ENCODE results near the gene ERN2.
"Not testable (repeated sequence)": the region's sequence is repeated elsewhere in the genome, so short reads cannot be mapped to it uniquely, and the experiment has no call there.

ERN2 gene

DNA sequence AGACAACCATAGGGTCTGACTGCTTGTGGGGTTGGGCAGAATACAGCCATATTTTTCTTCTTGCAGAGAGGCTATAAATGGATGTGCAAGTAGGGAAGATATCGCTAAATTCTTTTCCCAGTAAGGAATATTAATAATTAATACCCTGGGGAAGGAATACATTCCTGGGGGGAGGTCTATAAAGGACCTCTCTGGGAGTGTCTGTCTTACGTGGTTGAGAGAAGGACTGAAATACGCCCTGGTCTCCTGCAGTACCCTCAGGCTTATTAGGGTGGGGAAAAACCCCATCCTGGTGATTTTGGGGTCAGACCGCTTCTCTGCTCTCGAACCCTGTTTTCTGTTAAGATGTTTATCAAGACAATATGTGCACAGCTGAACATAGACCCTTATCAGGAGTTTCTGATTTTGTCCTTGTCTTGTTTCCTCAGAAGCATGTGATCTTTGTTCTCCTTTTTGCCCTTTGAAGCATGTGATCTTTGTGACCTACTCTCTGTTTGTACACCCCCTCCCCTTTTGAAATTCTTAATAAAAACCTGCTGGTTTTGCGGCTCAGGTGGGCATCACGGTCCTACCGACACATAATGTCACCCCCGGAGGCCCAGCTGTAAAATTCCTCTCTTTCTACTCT is 9.7 kb upstream of the ERN2 start:
- not testable (repeated sequence) for DNase-seq (ENCODE audit: low spot score)

DNA sequence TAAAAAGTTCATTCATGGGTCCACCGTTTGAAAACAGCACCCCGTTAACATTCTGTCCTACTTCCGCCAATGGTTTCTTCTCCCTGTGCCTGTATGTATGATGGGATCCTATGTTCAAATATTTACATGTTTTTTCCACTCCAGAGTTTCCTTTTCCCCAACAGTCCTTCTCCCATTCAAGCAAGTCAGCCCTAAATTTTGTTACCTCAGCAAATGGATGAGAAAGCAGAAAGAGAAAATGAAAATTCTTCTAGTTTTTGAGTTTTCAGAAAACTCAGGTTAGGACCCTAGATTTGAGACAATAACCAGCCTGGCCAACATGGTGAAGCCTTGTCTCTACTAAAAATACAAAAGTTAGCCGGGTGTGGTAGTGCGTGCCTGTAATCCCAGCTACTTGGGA is 3.5 kb upstream of the ERN2 start:
- DNase-seq (ENCODE audit: low spot score), result no peak

DNA sequence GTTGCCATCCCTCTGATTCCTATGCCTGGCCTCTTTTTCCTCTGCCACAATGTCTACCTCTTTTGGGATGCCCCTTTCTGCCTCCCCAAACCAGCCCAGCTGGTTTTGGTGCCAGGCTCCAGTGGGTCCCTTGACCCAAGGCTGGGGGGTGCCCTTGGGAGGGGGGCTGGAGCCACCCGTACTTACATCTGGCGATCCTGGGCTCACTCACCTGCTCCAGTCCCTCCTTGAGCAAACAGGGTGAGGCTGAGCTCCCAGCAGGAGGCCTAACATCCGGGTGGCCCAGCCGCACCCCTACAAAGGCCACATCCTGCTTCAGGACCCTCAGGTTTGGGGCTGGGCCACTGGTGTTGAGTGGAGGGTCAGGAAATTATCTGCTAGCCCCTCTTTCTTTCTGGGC is 1.2 kb downstream of the ERN2 start:
- DNase-seq (ENCODE audit: low spot score), result no peak

DNA sequence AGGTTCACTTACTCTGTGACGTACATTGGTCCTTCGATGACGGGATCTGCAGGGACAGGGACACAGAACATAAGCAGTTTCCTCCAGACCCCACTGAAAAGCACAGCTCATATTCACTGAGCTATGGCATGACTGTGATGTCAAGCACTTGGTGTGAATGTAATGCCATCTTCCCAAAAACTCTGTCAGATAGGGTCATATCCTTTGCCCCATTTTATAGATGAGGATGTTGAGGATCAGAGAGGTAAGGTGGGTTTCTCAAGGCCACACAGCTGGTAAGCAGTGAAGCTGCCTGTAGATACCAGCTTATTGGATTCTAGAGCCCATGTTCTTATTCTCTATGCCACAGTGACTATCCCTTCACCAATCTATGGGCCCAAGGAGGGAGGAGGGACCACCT is 2.5 kb downstream of the ERN2 start:
- DNase-seq (ENCODE audit: low spot score), result no peak

DNA sequence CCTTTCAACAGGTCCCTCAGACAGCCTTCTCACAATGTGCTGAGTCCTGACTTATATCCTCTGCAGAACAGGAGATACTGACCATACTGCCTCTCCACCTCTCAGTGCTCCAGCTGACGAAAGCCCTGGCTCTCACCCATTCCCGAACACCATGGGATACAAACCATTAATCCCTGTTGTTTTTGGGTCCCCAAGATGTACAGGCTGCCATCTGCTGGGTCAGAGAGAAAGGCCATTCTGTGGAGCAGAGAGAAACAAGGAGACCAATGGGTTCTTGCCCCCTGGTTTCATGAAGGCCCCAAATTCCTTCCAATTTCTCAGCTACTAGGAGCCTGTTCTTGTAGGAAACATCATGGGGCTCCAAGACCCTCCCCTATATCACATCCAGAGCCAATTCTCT is 3.0 kb downstream of the ERN2 start:
- no peak for DNase-seq (ENCODE audit: low spot score)

DNA sequence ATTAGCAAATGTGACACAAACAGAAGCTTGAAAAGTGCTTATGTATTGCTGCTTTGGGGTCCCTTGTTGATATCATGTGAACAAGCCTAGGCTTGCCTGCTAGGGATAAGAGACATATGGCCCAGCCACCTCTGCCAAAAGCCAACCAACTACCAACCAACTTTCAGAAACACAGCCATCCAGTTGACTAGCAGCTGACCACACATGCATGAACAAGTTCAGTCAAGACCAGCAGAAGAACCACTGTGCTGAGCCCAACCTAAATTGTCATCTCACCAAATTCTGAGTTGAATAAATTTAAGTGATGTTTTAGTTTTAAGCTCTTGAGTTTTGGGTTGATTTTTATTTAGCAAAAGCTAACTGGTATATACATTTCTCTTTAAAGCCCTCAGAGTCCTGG is 3.5 kb downstream of the ERN2 start:
- no peak for DNase-seq (ENCODE audit: low spot score)

DNA sequence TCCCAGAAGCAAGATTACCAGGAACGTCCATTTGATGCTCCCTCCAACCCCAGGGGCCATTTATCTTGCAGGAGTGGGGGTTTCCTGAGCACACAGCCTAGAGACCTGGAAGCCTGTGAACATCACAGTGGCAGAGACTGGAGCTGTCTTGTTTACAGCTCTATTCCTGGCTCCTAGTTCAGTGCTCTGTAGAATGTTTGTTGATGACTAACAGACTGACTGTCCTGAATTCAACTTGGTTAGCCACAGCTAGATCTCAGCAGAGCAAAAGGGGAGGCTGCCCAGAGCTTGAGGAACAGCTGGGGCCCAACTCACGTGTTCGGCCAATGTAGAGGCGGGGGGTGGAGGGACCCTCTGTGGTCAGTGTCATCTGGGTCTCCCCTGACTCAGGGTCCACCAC is 6.6 kb downstream of the ERN2 start:
- DNase-seq (ENCODE audit: low spot score), result no peak

DNA sequence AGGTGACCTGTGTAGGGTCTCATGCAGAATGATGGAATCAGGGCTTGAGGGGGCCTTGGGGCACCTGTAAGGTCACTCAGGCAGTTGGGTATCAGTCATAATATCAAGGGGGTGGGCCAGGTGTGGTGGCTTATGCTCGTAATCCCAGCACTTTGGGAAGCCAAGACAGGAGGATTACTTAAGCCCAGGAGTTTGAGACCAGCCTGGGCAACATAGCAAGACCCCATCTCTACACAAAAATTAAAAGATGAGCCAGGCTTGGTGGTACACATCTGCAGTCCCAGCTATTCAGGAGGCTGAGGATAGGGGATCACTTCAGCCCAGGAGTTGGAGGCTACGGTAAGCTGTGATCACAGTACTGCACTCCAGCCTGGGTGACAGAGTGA is 7.5 kb downstream of the ERN2 start:
- DNase-seq (ENCODE audit: low spot score), result no peak

DNA sequence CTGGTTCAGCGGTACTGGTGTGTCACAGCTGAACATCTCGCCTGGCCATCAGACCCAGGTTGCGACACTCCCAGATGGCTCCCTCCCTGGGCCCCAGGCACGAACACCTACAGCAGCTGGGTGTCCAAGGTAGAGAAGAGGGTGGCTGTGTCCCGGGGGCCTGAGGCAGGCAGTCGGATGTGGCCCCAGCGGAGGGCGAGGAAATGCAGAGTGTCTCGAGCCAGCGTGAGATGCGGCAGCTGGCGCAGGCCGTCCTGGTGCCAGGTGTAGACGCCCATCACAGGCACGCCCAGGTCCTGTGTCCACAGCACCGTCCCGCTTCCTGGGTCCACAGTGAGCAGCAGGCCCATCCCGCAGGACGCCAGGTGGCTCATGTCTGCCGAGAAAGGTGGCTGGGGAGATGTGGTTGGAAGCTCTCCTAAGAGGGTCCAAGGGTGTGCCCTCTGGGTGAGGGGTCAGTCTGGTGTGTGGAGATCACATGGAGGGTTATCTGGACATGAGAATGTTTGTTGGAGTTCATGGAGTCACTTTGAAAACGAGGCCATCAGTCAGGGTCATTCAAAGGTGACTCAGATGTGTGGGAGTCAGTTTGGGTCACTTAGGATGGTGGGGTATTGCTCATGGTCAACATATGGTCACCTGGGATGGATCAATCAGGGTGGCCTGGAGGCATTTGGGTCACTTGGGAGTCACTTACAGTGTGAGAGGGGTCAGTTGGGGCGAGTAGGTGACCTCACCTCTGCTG is 8.1 kb downstream of the ERN2 start:
- no peak for DNase-seq (ENCODE audit: low spot score)

DNA sequence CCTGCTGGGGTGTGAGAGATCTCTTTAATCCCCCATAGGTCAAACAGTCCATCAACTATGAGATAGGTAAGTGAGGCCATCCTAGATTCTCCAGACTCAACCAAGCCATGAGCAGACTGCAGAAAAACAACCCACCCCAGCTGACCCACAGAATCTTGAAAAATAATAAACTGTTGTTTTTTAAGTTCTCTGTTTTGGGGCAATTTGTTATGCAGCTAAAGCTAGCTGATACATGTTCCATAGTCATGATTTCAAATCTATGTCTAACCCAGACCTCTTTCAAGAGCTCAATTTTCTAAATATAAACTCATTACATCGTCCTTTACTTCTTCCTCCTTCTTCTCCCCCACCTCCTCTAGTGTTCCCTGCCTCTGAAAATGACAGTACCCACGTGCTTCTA is 10.1 kb downstream of the ERN2 start:
- DNase-seq (ENCODE audit: low spot score), result no peak

DNA sequence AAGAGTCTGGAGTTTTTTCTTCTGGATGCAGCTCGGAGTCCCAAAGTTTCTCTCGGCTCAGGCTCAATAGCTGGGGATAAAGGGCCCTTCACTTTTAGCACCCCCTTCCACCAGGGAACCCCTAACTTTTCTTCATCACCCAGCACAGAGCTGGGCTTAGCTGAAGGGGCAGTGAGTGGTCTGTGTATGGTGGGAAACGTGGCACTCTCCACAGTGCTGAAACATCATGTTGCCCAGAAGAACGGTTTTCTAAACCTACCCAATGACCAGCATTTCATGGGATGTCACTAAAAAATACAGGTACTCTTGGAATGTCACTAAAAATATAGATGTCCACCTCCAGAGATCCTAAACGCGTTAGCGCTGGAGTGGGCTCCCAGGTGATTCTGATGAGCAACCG is 12.0 kb downstream of the ERN2 start:
- no peak for DNase-seq (ENCODE audit: low spot score)

DNA sequence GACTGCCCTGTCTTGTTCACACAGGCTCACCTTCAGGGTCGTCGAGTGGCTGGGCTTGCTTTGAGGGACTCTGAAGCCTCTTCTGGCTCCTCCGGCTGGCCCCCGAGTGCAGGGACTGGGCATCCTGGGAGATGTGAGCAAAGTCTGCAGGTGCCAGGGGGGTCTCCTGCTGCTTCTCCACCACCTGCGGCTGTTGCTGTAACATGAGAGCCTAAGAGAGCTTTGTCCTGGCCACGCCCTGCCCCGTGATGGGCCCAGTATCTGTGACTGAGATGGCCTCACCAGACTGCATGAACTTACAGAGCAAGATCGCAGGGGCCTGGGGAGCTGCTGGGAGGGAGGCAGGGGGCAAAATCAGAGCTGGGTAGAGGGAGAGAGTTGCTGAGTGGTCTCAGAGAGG is 12.5 kb downstream of the ERN2 start:
- DNase-seq (ENCODE audit: low spot score), result no peak

DNA sequence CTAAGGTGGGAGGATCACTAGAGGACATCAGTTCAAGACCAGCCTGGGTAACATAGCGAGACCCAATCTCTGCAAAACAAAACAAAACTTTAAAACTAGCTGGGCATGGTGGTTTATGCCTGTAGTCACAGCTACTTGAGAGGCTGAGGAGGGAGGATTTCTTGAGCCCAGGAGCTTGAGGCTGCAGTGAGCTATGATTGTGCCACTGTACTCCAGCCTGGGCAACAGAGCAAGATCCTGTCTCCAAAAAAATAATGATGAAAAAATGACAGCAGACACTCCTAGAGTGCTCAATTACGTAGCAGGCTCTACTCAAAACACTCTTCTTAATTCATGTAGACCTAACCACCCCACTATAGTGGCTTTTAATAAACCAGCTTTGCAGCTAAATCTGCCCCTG is 12.9 kb downstream of the ERN2 start:
- DNase-seq (ENCODE audit: low spot score), result no peak

DNA sequence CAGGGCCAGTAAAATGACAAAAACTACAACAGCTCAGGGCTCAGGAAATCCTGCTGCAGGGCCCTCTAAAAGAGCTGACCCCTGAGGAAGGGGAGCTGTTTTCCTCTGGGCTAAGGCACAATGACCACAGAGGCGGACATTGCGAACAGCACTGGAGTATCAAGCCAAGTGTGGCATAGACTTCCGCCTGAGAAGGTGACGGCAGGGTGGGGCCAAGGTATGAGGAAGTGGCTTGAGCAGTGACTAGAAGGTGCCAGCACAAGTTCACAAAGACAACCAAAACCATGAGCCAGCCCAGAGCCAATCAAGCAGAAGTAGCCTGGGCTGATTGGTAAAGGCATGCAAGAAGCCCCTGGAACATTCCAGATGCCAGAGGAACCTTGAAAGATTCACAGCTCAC is 13.9 kb downstream of the ERN2 start:
- DNase-seq (ENCODE audit: low spot score), result no peak

DNA sequence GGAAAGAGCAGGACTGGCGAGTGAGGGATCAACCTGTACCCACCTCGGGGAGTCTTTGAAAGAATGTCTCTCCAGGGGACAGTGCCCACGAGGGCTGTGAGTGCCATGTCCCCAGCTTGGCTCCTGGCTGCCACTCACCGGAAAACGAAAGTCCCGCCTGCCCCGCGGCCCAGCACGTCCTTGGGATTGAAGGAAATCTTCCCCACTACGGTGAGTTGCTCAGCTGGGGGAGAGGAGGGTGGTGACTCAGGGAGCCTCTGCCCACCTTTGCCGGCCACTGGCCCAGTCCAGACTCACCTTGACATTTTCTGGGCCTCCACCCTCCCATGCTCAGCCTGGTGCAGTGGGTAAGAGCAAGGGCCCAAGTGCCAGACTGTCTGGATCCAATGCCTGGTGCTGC is 17.3 kb downstream of the ERN2 start:
- DNase-seq (ENCODE audit: low spot score), result no peak

DNA sequence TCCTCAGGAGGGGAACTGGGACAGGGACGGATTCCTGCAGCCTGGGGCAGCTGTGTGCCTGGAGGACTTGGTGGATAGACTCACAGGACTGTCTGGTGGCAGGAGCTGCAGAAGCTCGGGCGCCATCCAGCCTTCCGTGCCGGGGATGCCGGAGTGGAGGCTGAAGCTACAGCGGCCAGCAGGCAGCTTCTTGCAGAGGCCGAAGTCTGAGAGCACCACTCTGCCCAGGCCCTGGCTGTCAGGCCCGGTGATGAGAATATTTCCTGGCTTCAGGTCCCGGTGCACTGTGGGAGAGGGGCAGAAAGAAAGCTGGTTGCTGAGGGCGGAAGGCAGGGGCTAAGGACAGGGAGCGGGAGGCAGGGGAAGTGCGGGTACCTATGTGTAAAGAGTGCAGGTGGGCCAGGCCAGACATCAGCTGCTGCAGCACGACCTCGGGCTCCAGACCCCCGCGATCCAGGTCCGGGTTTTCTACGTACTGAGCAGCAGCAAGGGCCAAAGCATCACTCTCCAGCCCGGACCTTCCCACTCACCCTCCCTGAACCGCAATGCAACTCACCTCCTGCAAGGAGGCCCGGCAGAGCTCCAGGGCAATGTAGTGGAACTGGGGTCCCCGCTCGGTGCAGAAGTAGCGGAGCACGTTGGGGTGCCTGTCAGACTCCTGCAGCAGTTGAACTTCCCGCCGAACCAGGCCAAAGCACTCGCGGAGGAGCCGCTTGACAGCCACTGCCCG is 18.2 kb downstream of the ERN2 start:
- DNase-seq (ENCODE audit: low spot score), result peak; percentile 79

DNA sequence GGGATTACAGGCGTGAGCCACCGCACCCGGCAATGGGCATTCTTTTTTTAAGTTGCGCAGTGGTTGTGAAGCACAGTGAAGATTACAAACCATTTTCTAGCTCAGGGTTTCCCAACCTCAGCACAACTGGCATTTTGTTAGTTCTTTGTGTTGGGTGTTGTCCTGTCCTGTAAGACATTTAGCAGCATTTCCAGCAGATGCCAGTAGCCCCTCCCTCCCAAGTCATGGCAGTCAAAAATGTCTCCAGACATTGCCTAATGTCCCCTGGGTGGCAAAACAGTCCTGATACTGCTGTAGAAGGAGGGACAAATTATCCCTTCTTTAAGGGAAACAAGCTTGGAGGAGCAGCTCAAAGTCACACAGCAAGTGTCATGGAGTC is 18.8 kb downstream of the ERN2 start:
- no peak for DNase-seq (ENCODE audit: low spot score)

DNA sequence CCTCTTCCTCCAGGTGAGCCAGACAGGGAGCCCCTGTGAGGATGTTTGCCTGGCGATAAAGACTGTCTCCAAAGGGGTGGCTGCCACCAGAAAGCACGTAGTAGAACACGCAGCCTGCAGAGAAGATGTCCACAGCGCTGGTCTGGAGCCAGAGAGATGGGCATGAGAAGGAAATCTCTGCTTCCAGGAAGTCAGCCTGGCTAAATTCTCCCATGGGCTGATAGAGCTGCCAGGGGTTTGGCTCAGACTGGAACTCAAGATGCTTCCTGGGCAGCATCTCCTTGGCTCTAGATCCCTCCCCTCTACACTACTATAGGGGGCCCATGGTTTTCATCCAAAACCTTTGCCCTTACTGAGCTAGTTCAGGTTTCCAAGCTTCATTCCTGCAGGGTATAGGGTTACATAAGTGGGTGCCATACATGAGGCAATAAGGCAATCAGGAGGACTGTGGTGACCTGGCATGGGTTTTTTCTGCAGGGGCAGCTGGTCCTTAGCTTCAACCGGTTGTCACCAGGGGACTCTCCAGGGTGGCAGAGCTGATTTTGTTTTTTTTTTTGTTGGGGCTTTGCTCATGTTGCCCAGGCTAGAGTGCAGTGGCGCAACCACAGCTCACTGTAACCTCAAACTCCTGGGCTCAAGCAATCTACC is 20.7 kb downstream of the ERN2 start:
- no peak for DNase-seq (ENCODE audit: low spot score)

DNA sequence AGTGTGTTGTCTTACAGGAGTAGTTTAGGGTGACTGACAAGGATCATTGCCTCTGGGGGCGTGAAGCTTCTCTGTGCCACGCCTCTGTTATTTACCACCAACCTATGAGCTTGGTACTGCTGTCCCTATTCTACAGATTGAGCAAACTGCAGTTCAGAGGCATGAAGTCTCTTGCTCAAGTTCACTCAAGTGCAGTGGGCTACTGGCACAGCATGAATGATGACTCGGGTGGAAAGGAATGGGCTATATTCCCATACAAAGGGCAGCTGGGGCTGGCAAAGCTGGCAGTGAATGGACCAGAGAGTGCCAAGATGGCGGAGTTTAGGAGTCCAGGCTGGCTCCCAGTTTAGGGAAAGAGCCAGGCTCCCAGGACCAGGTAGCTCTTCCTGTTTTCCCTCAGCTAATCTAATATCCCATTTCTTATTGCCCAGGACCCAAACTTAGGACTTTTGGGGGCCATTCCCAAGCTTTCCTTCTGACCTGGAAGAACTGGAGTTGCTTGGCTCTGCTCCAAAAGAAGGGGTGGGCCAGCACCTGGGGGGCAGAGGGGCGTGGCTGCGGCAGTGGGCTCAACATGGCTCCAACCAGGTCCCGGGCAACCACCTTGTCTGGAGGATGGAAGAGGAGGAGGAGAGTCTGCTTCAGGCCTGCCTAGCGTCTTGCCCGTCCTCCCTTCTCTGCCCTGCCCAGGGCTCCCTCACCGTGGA is 21.4 kb downstream of the ERN2 start:
- DNase-seq (ENCODE audit: low spot score), result no peak

DNA sequence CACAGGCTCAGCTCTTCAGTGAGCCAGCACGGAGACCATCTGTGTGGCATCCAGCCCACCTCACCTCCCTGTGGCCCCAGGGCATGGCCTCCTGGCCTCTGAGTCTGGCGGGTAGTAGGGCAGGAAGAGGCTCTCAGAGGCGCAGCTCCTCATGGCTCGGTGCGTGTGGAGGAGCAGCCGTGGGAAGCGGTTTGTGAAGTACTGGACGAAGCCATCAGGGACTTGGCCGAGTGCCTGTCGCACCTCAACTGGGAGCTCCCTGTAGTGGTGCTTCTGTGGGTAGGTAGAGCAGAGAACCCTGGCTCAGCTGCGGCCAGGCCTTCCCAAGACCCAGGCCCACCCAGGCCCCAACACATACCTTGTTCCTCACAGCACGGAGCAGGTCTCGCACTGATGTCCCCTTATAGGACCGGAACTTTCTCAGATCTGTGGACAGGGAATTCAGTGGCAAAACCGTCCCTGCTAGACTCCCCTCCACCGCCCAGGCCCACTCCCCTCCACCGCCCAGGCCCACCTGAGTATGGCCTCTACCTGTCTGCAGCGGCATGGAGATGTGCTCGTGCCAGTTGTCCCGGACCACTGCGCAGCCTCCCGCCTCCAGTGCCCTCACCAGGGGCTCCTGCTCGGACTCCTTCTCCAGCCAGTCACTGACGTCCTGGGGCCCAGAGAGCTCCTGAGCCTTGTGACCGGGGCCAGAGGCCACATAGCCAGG is 22.1 kb downstream of the ERN2 start:
- no peak for DNase-seq (ENCODE audit: low spot score)

DNA sequence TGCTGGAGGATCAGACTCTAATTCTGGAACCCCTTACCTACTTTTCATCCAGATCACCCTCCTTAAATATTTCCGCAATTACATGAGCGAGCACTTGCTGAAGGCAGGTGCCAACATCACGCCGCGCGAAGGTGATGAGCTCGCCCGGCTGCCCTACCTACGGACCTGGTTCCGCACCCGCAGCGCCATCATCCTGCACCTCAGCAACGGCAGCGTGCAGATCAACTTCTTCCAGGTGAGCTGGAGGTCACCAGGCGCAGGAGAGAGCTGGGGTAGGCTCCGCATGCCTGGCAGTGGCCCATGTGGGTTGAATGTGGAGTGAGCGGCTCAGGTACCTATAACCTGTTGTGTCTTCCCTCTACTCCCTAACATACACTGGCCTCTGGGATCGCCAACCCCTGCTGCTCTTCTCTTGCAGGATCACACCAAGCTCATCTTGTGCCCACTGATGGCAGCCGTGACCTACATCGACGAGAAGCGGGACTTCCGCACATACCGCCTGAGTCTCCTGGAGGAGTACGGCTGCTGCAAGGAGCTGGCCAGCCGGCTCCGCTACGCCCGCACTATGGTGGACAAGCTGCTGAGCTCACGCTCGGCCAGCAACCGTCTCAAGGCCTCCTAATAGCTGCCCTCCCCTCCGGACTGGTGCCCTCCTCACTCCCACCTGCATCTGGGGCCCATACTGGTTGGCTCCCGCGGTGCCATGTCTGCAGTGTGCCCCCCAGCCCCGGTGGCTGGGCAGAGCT is 23.4 kb downstream of the ERN2 start:
- no peak for DNase-seq (ENCODE audit: low spot score)

All from cerebellar cortex (tissue), 1 donor.